Activated CD8-positive, alpha-beta memory T cell treated with anti-CD3 and anti-CD28 coated beads, Interleukin-2, amount 50 U/mL, for 24 hours (primary cell): ENCODE results near the gene C6orf47.

ENCODE experiments used
- DNase-seq: peaks from one replicate; pipeline ENCODE4 v3.0.0-alpha.2; 2020; ENCODE audit errors: extremely low read depth

C6orf47 gene

DNA sequence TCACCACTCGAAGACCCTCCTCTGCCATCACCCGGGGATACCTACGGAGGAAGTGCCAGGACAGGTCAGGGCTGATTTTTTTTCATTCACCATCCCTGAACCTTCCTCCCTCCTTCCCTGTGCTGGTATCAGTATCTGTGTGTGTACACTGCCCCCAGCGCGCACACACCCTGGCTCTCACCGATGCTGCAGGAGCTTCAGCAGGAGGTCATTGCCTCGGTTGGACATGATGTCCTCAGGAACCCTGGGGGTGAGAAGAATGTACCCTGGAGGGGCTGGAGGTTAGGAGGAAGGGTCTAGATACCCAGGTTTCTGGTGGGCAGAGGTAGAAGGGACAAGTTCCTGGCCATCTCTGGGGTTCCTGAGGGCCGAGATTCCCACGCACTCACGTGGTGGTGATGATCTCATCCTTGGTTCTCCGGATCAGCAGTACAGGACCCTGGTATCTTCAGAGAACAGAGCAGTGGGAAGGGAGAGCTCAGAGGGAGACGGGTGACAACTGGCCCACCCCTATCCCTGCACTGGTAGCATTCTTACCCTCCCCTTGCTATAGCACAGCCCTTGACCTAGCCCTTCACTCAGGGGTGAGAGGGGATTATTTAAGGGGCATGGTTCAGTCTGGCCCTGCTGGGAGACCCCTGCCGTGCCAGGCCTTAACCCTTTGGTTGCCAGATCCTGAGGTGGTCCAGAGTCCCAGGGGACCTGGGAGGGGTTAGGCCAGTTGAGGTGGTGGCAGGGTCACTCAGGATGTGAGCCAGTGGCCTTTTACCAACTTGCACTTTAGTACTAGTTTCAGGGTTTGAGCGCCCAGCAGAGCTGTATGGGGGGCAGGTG lies 27.5 kb upstream of the C6orf47 start:
- no peak for DNase-seq

DNA sequence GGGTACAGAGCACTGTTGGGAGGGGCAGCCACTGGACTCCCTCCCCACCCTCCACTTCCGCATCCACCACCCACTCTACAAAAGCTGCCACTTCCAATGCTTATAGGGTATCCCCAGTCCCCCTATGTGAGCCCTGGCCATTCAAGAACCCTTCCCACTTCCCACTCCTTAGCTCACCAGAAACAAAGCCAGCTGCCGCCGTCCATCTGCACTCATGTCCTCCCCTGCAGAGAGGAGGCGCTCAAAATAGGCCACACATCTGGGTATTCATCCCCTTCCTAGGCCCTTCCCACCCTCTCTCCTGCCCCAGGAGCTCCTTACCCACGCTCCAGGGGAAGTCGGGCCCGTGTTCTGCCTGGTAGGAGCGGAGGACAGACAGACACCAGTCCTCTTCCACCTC lies 26.7 kb upstream of the C6orf47 start:
- DNase-seq = no peak

DNA sequence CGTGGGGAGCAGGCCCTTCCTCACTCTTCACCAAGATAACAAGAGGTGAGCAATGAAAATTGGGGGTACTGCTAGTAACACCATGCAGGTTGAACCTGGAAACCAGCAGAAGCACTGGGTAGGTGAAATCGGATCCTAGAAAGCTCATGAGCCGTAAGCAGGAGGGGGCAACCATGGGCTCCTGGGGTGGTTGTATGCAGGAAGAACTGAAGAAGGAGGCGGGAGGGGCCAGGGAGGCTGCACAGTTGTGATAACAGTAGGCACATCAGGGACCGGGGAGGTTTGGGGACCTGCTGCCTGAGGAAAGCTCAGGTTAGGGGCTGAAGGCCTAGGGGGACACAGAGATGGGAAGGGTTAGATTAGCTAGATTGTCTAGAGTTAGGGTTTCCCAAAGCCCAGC lies 25.9 kb upstream of the C6orf47 start:
- DNase-seq = no peak

DNA sequence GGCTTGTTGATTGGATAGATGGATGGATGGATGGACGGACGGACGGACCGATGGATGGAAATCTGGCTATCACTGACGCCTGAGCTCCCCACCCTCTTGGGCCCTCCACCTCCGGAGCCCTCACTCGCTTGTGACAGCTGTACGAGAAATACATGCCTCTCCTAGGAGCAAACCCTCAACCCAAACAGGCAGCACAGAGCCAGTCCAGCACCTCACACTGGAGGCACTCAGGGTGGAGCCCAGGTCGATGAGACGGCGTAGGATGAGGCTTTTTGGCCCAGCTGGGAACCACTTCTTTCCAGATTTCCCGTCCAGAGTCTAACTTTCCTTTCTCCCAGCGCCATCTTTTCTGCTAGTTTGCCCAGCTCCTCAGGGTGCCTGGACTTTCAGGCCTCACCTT lies 23.0 kb upstream of the C6orf47 start:
- no peak for DNase-seq

DNA sequence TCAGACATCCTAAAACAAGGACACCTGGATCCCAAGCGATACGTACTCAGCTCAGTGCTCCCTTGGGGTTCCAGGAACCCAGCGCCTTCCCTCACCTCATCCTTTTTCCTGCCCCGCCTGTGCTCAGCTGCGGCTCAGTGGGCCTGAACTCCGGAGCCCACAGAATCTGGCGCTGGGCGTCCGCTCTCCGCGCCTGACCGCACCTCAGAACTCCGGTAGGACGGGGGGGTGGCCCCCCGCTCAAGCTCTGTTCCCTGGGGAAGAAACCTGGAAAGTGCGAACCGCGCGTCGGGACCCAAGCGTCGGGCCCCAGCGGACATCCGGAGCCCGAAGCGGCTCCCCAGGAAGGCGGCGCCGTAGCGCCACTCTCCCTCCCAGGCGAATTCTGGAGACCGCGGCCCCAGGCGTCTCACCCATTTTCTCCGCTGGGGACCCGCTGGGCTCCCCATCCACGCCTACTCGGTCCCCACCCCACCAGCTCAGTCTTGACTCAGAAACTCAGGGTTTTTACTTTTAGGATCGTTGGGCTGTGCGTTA lies 20.6 kb upstream of the C6orf47 start:
- no peak for DNase-seq

DNA sequence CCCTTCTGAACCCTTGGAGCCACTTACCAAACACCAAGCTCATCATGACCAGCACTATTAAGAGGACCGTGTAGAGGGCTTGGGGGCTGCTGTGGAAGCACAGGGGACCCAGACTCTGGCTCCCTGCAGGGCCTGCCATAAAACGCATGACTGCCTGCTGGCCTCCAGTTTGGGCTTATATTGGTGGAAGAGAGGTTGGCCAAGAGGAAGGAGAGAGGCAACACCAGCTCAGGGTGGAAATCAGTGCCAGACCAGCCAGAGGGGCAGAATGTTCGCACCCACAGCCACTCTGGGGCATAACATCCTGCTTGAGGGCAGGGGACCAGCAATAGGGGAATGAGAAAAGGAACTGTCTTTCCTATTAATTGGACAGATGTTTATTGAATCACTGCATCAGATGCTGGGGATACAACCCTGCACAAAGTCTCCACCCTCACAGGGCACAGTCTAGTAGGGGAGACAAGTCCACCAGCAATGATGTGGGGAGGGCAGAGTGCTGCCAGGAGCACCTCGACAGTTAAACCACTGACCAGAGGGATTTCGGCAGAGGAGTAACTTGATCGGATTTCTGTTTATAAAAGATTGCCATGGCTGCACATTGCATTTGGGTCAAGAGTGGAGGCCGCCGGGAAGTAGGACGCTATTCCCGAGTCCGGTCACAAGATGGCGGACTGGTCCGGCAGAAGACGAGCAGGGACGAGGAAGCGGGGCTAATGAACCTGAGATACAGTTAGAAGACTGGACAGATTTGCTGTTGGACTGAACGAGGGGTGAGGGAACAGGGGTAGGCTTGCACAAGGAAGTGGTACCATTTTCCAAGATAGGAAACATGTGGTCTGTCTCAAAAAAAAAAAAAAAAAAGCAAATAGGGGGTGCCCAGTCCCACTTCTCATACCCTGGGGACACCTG lies 19.9 kb upstream of the C6orf47 start, which contains the start of gene LY6G5C:
LY6G5C (minus strand) TSS at position 842 of the 909 bp plus-strand sequence; CDS start at position 148, 694 bp downstream.
- DNase-seq = peak; percentile 41

DNA sequence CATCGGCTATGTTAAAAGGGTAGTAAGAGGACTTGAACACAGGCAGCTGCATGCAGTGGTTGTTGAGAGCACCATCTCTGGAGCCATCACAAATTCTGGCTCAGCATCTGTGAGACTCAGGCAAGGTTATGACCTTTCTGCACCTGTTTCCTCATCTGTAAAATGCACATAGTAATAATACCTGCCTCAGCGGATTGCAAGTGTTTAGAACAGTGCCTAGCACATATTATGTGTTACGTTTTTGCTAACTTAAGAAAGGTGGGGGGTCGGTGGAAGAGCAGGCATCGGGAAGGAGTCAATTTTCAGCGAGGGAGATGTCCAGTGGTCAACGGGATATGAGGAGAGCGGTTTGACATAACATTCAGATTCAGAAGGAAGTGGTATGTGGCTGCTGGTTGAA lies 17.4 kb upstream of the C6orf47 start:
- no peak for DNase-seq

DNA sequence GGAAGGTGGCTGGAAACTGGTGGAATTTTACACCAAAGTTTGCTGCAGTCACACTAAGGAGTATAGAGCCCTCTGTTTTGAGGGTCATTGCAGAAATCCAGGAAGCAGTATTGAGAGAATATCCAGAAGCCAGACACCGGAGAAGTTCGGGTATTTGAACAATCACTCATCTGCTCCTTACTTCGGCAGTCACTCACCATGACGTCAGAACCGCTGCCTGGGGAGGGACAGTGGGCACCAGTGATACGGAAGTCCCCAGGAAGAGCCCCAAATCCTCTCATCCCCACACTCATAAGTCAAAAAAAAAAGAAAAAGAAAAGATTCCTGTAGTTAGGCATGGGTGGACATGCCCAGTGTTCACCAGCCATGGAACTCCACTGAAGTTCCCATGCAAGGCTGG lies 16.3 kb upstream of the C6orf47 start:
- no peak for DNase-seq

DNA sequence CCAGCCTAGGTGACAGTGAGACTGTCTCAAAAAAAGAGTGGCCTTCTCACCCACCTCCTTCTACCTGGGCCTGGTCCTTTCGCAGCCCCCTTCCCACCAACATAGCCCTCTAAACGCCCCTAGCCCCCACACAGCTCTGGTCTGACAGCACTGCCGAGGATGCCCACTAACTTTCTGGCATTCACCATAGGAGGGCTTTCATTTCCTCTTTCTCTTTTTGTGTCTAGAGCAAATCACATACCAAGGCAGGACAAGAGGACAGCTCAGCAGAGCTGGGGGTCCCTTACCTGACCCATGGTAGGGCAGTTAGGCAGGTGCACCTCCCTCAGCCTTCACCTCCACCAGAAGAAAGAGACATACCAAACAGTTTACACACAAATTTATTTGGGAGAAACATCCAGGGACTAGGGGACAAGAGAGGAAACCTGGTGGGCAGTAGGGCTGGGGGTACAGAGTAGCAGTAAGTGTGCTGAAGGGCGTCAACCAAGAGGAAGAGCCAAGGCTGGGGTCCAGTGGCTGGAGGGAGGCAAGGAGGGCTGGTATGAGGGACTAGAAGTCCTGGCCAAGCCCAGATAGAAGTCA lies 15.8 kb upstream of the C6orf47 start:
- no peak for DNase-seq

DNA sequence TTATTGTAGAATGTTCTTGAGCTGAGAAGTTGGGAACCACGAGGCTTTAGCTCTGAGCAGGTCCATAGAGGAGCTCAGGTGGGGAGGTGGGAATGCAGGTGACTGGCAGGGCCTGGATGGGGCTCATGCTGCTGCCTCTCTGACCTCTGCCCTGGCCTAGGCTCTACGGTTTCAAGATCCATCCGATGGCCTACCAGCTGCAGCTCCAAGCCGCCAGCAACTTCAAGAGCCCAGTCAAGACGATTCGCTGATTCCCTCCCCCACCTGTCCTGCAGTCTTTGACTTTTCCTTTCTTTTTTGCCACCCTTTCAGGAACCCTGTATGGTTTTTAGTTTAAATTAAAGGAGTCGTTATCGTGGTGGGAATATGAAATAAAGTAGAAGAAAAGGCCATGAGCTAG lies 9.1 kb upstream of the C6orf47 start, which contains the start of gene LY6G5B:
LY6G5B (plus strand) TSS at position 301 of the 400 bp plus-strand sequence. CDS start 975 bp downstream, outside the sequence.
- DNase-seq = no peak

DNA sequence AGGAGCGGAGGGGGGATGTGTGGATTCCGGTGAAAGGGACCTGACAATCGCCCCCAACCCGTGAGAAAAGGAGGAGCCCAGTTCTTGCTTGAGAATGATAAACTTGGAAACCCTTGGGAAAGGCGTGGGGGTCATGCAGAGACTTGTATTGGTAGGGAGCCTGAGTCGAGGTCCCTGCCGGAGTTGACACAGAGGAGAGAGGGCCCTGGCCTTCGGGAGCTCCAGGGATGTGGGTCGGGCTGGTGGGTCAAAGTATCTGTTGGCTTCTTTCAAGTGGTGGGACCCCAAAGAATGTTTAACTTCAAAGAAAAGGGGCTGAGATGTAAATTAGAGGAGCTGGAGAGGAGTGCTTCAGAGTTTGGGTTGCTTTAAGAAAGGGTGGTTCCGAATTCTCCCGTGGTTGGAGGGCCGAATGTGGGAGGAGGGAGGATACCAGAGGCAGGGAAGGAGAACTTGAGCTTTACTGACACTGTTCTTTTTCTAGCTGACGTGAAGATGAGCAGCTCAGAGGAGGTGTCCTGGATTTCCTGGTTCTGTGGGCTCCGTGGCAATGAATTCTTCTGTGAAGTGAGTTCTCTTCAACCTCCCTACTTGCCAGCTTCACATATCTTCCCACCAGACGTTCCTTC lies 5.9 kb upstream of the C6orf47 start:
- no peak for DNase-seq

DNA sequence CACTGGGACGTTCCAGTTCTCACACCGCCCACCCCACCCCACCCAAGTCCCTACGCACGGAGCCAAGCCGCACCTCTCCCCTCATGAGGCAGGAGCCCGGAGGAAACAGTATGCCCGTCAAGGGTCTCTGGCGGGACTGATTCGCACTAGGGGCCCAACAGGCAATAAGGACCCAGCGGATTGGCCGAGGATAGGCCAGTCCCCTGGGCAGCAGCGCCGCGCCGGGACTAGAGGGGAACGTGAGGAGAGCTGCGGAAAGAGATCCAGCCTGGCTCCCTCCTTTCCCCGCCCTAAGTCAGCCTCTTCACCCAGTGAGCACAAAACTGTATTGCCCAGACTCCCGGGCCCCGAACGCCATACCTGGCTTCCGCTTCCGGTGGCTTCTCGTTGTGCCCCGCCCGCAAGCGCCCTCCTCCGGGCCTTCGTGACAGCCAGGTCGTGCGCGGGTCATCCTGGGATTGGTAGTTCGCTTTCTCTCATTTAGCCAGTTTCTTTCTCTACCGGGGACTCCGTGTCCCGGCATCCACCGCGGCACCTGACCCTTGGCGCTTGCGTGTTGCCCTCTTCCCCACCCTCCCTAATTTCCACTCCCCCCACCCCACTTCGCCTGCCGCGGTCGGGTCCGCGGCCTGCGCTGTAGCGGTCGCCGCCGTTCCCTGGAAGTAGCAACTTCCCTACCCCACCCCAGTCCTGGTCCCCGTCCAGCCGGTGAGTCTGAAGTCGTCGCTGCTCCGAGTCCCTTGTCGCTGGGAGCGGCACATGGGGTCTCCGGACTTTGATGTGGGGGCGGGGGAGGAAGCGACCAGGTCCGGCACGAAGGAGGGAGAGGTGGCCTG lies 5.1 kb upstream of the C6orf47 start, which contains the start of gene CSNK2B:
CSNK2B (plus strand) TSS at position 580 of the 836 bp plus-strand sequence. CDS start 752 bp downstream, outside the sequence.
- DNase-seq = peak; percentile 95

DNA sequence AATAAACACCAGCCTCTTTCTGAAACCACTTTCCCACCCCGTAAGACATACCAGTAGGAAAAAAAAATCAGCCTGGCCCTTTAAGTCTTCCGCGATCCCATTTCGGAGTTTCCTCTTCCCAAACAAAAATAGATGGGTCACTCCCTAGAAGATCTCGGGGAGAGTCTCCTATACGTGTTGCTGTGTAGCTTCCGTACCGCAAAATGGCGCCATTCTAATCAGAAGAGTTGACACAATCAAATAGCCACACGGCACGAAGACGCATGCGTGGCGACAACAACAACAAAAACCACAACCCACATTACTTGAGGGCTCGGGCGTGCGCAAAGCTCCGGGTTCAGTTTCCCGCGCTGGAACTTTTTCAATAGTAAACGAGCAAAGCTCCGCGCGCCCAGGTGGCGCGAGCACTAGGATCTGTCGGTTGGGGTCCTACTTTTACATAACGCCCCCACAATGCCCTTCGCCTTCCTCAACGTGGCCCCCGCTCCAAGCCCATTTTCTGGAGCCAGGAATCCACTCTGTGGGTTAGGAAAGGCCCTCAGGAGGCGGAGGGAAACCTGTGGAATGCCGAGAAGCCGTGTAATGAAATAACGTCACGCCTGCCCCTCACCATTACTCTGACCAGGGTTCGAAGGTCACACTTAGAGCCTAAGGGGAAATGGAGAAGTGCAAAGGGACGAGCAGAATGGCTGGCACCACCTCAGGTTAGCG lies 4.4 kb upstream of the C6orf47 start, which contains the start of gene GPANK1:
GPANK1 (minus strand) TSS at position 208 of the 711 bp plus-strand sequence. CDS start 519 bp downstream, outside the sequence.
- peak; percentile 81 for DNase-seq

DNA sequence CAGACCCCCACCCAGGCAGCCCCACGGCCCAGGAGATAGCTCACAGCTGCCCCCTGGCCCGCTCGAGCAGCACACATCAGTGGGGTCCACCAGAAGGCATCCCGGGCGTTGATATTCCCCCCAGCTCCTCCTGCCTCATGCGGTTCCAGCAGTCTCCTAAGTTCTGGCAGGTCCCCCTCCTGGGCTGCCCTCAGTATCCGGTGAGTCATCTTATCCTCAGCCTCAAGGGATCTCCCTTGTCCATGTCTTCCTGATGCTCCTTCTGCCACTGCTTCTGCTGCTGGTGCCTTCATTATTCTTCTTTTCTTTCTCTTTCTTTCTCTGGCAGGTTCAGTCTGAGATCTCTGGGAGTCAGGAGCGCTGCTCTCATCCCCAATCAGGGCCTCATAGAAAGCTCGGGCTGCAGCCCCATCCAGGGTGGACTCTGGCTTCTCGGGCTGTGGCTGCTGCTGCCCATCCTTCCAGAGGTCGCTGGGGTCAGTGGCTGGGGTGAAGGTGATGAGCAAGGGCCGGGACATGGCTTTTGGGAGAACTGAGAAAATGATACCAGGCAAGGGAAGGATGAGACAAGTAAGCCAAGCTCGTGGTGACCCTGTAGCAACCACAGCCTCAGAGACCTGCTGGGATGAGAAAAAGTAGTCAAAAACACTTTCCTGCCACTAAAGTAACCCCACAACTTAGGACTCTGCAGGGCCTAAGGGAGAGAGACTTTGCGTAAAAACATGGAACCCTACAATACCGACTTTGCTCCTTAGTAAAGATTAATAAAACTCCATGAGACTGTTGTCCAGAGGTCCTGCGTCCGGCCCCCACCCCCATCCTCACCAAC lies 3.6 kb upstream of the C6orf47 start:
- no peak for DNase-seq

DNA sequence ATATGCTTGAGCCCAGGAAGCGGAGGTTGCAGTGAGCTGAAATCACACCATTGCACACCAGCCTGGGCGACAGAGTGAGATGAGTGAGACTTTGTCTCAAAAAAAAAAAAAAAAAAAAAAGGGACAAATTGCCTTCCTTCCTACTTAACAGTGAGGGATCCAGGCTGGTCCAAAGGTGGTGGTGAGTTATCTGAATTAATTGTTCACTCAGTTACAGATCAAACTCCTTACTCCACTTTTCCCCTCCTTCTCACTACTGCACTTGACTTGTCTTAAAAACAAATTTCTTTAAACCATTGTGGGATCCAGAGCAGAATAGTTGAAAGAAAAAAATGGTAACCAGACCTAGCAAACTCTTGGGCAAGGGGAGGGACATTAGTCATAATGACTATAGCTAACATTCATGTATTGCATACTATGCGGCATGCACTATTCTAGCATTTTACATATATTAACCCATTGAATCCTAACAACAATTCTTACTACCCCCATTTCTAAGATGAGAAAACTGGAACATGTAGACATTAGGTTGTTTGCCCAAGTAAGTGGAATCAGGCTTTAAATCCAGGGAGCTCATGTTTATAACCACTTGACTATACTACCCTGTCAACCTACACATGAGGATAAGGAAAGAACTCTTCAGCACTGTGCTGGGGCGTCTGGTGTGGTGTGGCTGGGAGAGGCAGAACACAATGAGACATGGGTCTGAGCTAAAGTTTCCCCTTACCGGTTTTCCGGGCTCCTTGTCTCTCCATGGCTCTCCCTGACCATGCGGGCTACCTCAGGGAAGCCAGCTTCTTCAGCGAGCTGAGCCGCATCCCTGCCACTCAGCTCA lies 2.8 kb upstream of the C6orf47 start:
- no peak for DNase-seq

DNA sequence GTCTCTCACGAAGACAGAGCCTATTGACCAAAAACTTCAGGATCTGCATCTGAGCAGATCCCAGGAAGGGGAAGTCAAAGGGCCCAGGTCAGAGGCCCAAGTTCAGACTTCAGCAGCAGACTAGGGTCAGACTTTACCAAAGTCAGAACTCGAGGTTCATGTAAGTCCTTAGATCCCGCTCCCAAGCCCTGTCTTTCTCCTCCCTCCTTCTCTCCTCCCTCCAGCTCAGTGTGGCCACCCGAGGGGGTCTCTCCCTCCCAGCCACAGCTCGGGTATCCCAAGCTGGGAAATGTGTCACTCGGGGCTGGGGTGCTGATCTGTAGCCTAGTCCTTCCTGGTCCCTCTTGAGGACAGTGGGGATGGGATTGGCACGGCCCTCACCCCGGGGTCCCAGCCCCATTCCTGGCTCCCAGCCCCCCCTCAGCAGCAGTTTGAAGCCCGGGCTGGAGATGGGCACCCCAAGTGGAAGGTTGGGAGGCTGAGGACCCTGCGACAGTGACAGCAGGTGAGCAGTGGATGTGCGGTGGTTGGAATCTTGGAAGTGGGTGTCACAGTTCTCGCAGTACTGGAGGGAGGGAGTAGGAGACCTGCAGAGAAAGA lies 1.6 kb upstream of the C6orf47 start:
- DNase-seq = no peak
